Immature natural killer cell (primary cell): ENCODE data around the gene BMP8B. TPM values are rescaled to one million over a fixed set of nuclear protein-coding genes. Genes with fewer than 3 reads are reported as not detected.
"Not testable (repeated sequence)": the region's sequence is repeated elsewhere in the genome, so short reads cannot be mapped to it uniquely, and the experiment has no call there.

Experiments used
- DNase-seq, 3 donors: peaks; one replicate each; pipeline ENCODE4 v3.0.0; 2022; ENCODE audit warnings: mixed read lengths in 1 of 3
- H3K27ac Mint-ChIP-seq, 6 donors: one replicate each; pipeline ENCODE4 v1.8.0; 2020; ENCODE audit warnings: mixed read lengths in 6 of 6, mild to moderate bottlenecking in 5 of 6, inconsistent platforms in 4 of 6, moderate library complexity in 3 of 6
- H3K27me3 Mint-ChIP-seq, 3 donors: one replicate each; pipeline ENCODE4 v1.8.0; 2020 to 2021; ENCODE audit warnings: low read depth in 3 of 3, mild to moderate bottlenecking in 3 of 3, mixed read lengths in 3 of 3, moderate library complexity in 3 of 3, inconsistent platforms in 1 of 3
- H3K36me3 Mint-ChIP-seq, 3 donors: one replicate each; pipeline ENCODE4 v1.8.0; 2020; ENCODE audit warnings: mixed read lengths in 3 of 3, inconsistent platforms in 2 of 3, mild to moderate bottlenecking in 2 of 3
- H3K4me1 Mint-ChIP-seq, 2 donors: one replicate each; pipeline ENCODE4 v1.8.0; 2020; ENCODE audit warnings: inconsistent platforms in 2 of 2, mild to moderate bottlenecking in 2 of 2, mixed read lengths in 2 of 2, moderate library complexity in 1 of 2
- H3K4me3 Mint-ChIP-seq, 5 donors: one replicate each; pipeline ENCODE4 v1.8.0; 2020; ENCODE audit warnings: mild to moderate bottlenecking in 5 of 5, mixed read lengths in 5 of 5, inconsistent platforms in 3 of 5, moderate library complexity in 3 of 5
- H3K9me3 Mint-ChIP-seq, 6 donors: one replicate each; pipeline ENCODE4 v1.8.0; 2020; ENCODE audit warnings: mild to moderate bottlenecking in 6 of 6, mixed read lengths in 6 of 6, inconsistent platforms in 4 of 6, moderate library complexity in 3 of 6
- polyA plus RNA-seq, 3 donors: library from polyadenylated mRNA; unstranded; fragments of 300-500 nt; fragmentation: Illumina TruSeq; gene quantifications; one replicate each; pipeline ENCODE4 v1.2.3, GENCODE V29; 2021

Gene BMP8B
- polyA plus RNA-seq, 3 donors from 2014 or later = 0.09 to 0.31 (median 0.16) TPM

DNA sequence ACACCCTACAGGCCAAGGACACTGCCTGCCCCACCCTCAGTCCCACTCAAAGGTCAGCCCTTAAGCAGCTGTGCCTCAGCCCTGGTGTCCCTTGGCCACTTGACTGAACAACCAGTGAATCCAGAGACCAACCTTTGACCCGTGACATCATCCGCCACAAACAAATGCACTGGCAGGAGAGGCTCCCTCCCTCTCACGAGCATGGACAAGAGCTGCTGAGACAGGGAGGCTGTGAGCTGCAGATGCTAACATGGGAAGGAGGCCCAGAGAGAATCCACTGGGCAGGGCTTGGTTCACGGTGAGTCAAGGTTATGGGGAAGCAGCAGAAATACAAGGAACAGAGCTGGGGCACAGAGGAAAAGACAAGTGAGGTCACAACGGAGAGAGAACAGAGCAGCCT is 22.2 kb downstream of the BMP8B start:
- not testable (repeated sequence) for H3K27ac Mint-ChIP-seq, H3K4me3 Mint-ChIP-seq, H3K4me1 Mint-ChIP-seq, H3K27me3 Mint-ChIP-seq, H3K36me3 Mint-ChIP-seq, H3K9me3 Mint-ChIP-seq, DNase-seq

DNA sequence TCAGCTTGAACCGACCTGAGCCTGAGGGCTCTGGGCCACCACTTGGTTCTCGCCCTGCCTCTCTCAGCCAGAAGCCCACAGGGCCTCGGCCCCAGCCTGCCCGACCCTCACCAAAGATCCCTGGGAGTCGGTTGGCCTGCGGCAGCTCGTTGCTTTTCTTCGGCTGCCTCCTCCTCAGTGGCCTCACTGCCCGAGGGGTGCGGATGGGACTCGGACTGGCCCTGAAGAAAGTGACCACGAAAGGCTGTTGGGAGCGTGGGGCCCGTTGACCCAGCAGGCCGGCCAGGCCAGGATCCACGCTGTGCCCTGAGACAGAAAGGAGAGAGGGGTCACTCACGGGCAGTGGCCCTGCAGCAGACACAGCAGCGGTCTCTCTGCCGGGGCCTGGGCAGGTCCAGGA is 24.2 kb downstream of the BMP8B start:
- DNase-seq, H3K36me3 Mint-ChIP-seq, H3K27ac Mint-ChIP-seq, H3K27me3 Mint-ChIP-seq, H3K9me3 Mint-ChIP-seq, H3K4me3 Mint-ChIP-seq, H3K4me1 Mint-ChIP-seq: not testable (repeated sequence)

DNA sequence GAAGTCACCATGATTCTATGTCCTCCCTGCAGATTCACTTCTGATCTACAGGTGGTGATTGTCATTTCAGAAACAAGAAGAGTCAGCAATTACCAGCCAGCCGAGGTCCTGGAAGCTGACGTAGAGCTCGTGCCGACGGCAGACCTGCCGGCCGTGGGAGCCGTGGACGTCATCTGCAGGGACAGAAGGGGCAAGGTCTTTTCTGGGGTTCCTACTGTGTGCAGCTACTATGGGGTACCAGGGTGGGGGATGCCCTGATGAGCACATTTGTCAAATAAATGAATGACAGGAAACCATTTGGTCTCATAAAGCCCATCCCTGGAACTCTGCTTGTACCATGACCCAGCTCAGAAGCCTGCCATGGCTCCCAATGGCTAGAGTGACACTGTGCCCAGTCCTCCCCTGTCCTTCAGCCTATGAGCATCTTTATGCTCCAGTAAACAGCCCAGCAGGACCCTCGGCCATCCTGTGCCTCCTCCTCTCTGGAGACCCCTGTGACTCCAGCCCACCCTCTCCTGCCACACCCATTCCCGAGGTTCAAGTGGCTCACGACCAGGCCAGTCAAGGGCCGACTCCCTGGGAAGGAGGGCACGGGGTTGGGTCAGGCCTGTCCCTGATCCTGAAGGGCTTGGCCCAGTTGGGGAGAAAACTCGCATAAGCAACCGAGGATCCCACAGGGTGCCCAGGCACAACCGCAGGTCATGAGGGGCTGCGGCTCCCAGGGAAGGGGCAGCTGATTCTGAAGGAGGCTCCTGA is 24.9 kb downstream of the BMP8B start:
- H3K4me3 Mint-ChIP-seq, H3K27me3 Mint-ChIP-seq, DNase-seq, H3K27ac Mint-ChIP-seq, H3K9me3 Mint-ChIP-seq, H3K4me1 Mint-ChIP-seq: not testable (repeated sequence)
- H3K36me3 Mint-ChIP-seq = peaks cover 0 to 15% (median 5%) of the 10 kb centered on the region in 3 donors

DNA sequence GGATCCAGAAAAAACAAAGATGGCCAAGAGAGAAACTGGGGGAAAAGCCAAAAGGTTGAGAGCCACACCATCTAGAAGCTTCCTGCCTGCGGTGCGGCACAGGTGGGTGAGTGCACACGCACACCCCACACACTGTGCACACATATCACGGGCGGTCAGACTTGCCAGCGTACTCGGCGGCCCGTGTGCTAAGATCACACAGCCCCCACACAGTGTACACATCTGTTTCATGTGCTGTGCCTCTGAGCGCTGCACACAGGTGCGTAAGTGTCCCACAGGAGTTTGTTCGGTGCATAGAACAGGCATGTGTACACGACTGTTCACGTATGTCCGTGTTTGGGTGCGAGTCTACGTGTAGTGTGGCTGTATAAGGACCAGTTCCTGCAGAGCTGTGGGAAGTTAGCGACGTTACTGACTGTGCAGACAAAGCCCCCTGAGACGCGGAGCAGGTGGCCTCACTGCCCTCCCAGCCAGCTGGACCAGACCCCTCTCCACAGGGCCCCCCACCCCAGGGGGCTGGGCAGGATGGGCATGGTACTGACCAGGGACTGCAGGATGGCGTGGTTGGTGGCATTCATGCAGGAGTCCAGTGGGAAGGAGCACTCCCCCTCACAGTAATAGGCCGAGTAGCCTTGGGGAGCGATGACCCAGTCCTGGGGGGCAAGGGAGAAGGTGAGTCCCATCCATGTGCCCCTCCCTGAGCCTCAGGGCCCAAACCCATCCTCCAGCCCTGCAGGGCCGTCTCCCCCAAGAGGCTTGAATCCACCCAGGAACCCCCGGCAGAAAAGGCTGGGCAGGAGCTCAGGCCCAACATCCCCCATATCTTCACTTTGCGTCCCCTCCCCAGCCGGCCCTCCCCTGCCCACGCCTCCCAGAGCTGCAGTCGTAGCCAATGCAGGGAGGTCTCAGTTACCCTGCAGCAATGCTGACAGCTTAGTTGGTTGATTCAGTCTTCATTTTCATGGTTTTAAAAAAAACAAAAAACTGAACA is 25.8 kb downstream of the BMP8B start:
- Mint-ChIP-seq H3K27ac (no peak overlapping the region), H3K27me3 (peaks cover 0 to 2% (median 0%) of the 10 kb centered on the region in 3 donors), H3K4me3 (no peak overlapping the region), H3K9me3 (no peaks in the 10 kb centered on the region), H3K4me1 (no peaks in the 10 kb centered on the region), H3K36me3 (peaks cover 0 to 19% (median 11%) of the 10 kb centered on the region in 3 donors)
- DNase-seq = no peak

DNA sequence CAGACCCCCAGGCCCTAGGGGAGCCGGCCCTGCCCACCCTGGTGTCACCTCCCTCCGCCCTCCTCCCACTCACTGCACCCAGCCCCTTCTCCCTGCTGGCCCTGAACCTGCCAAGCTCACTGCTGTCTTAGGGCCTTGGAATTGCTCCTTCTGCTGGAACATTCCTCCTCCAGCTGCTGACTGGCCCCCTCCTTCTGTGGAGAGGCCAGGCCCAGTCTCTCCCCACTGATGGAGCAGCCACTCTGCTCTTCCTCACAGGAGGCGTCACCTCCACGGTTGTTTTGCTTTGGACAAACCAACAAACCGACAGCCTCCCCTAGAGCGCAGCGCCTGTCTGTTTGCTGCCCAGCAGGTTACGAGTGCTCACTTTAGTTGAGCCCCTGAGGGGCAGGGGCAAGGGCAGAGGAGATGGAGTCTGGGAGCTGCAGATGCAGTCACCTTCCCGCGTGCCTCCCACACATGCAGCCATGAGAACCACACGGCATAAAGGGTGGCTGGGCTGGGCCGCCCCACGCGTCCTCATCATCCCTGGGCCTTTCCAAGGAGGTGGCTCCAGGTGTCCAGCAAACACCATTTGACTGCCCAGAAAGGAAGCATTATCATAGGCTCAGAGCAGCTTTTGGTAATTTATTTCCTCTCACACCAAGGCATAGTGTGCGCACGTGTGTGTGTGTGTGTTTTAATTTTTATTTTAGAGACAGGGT is 27.0 kb downstream of the BMP8B start:
- Mint-ChIP-seq H3K4me3 (no peak overlapping the region), H3K4me1 (no peaks in the 10 kb centered on the region), H3K27me3 (peaks cover 0 to 2% (median 0%) of the 10 kb centered on the region in 3 donors), H3K9me3 (no peaks in the 10 kb centered on the region), H3K36me3 (peaks cover 0 to 21% (median 19%) of the 10 kb centered on the region in 3 donors), H3K27ac (no peak overlapping the region)
- DNase-seq = no peak

DNA sequence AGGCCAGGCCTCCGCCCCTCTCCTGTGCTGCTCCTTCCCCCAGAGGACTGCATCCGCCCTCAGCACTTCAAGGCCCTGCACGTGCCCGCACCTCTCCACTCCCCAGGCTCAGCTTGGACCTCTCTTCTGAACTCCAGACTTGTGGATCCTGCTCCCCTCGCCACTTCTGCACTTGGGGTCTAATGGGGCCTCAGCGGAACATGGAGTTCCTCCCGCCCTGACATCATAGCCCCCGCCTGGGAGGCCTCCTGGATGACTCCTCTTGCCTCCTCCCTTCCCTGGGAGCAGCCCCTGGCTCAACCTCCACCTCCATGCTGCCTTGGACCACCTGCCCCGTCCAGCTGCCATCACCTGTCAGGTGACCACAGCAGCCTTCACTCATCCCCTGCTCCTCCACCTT is 27.6 kb downstream of the BMP8B start:
- H3K27me3 Mint-ChIP-seq = peaks cover 0 to 2% (median 0%) of the 10 kb centered on the region in 3 donors
- no peaks in the 10 kb centered on the region for H3K9me3 Mint-ChIP-seq
- peaks cover 0 to 25% (median 19%) of the 10 kb centered on the region in 3 donors for H3K36me3 Mint-ChIP-seq
- no peak for DNase-seq
- no peak overlapping the region for H3K4me3 Mint-ChIP-seq
- no peak overlapping the region for H3K27ac Mint-ChIP-seq
- H3K4me1 Mint-ChIP-seq = peaks cover 0 to 3% of the 10 kb centered on the region in 2 donors

DNA sequence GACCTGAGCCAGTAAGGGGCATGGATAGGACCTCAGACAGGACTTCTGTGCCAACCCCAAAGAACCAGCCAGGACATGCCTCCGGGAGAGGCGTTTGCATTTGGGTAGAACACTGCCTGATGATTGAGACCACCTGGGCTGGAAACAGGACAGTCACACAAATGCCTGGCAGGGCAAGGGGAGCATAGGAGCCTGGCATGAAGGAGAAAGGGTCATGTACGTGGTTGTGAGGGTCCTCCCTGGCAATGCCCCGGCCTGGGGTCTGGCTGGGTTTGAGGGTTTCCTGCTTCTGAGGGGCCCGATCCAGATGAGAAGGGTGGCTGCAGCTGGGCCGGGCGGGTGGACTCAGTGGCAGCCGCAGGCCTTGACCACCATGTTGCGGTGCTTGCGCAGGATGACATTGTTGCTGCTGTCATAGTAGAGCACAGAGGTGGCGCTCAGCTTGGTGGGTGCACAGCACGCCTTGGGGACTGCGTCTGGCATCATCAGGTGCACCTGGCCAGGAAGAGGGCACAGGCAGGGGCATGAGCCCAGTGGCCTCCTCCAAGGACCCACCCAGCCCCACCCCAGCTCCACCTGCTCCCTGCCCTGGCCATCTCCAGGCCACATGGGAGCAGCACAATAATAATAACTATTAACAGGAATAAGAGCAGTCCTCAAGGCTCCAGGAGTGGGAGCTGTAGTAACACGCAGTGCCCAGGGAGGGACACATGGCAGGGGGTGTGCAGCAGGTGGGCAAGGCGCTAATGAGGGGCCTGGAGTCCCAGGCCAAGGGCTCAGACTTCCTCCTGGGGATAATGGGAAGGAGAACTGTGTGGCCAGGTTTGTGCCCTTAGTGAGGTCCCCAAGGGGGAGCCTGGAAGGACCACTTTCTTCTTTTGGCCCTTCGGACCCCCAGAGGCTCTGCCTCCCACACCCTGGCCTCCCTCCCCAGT is 28.3 kb downstream of the BMP8B start:
- Mint-ChIP-seq H3K36me3 (peaks cover 0 to 25% (median 19%) of the 10 kb centered on the region in 3 donors), H3K27ac (no peak overlapping the region), H3K9me3 (no peaks in the 10 kb centered on the region), H3K4me3 (no peak overlapping the region), H3K27me3 (peaks cover 0 to 2% (median 0%) of the 10 kb centered on the region in 3 donors), H3K4me1 (peaks cover 0 to 3% of the 10 kb centered on the region in 2 donors)
- DNase-seq = no peak

DNA sequence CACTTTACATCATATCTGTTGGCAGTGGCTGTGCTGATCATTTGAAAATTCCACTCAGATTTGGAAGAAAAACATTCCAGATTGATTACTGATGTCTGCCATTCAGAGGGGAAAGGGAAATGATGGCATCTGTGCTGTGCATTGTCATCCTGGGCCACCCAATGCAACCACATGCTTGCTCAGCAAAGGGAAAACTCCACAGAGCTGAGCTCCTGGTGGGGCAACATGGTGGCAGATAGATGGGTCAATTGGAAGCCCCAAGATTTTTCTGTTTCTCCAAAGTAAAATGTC is 29.3 kb downstream of the BMP8B start:
- Mint-ChIP-seq H3K4me3 (no peak overlapping the region), H3K4me1 (peaks cover 0 to 3% of the 10 kb centered on the region in 2 donors), H3K36me3 (peaks cover 0 to 25% (median 19%) of the 10 kb centered on the region in 3 donors), H3K27ac (peak overlapping the region in 1 of 6 donors; percentile 13), H3K9me3 (no peaks in the 10 kb centered on the region), H3K27me3 (peaks cover 0 to 2% (median 0%) of the 10 kb centered on the region in 3 donors)
- no peak for DNase-seq

DNA sequence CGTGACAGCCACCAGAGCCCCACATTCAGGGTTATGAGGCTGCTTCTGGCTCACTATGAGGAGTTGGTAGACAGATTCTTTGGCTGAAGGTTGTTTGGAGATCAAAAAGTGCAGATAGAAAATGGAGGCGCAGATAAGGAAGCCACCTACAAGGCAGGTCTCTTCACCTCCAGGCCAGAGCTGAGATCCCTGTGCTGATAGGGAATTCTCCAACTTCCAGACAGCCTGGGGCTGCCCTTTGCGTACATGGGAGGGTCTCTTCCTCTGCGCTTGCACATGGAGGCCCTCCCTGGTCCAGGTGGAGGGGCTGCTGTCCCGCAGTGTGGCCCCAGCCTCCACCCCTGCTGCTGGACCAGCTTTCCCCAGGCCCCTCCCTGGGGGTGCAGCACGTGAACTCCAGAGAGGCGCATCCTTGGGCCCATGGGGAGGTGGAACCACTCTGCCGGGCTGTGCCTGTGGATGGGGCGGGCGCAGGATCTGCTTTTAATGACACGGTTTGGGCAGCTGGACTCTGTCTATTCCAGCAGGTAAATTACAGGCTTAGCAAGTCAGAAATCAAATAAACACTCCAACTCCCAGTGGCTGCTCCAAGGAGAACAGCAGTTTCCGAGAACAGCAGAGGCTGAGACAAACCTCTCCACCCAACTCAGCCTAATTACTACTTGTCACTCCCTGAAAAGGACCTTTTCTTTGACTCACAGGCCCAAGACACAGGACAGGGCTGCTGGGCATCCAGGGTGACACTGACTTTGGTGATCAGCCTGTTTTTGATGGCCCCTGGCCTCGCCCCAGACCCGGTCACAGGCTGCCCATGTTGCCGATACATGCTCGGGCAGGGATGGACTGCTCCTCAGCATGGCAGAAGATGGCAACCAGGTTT is 29.9 kb downstream of the BMP8B start:
- H3K27ac Mint-ChIP-seq = no peak overlapping the region
- peaks cover 0 to 2% (median 0%) of the 10 kb centered on the region in 3 donors for H3K27me3 Mint-ChIP-seq
- no peak for DNase-seq
- peaks cover 3 to 28% (median 22%) of the 10 kb centered on the region in 3 donors for H3K36me3 Mint-ChIP-seq
- no peaks in the 10 kb centered on the region for H3K9me3 Mint-ChIP-seq
- H3K4me3 Mint-ChIP-seq = no peak overlapping the region
- peaks cover 0 to 3% of the 10 kb centered on the region in 2 donors for H3K4me1 Mint-ChIP-seq

DNA sequence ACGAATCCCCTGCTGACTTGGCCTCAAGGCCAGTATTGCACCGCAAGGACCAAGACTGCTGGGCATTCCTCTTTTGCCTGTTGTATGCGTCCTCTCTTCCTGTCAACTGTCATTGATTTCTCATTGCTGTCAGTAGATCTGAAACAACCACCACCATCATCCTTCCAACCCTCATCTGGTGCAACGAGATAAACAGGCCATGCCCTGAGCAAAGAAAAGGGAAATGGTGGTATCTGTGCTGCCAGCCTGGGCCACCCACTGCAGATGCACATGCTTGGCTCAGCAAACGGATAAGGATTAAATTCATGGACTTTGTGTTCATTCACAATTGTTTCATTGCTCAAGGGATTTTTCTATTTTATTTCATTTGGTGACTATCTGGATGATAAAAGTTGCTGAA is 31.2 kb downstream of the BMP8B start:
- Mint-ChIP-seq H3K9me3 (no peaks in the 10 kb centered on the region), H3K27ac (peak overlapping the region in 2 of 6 donors; percentile 46 to 64), H3K27me3 (peaks cover 0 to 2% (median 2%) of the 10 kb centered on the region in 3 donors), H3K4me1 (peaks cover 0 to 3% of the 10 kb centered on the region in 2 donors), H3K36me3 (peaks cover 7 to 39% (median 25%) of the 10 kb centered on the region in 3 donors), H3K4me3 (no peak overlapping the region)
- DNase-seq = no peak

DNA sequence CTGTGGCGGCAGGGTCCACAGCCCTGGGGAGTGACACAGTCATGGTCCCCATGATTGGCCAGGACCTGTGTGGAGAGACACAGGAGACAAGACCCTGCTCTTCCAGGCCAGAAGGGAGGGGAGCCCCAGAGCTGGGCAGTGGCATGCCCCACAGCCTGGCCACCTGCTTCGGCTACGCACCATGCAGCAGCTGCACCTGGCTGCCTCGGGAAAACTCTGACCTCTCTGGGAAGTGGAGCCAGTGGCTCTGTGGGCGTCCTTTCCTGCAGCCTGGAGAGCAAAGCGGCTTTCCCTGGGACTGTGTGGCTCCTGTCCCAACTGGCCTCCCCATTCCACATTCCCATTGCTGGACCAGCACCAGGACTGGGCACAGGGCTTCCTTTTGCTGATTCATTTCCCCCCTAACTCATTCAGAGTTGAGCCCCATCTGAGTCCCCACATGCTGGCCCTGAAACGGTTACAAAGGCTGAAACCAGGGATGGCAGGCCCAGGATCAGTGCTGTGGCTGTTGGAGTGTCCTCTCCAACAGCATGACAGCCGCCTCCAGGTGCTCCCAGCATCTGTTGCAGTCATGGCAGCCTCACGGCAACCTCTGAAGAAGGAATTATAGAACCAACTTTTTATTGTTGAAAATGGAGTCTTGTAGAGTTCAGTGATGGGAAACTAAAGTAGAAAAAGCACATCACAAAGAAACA is 32.6 kb downstream of the BMP8B start:
- no peak for DNase-seq
- H3K27ac Mint-ChIP-seq = no peak overlapping the region
- peaks cover 0 to 2% (median 2%) of the 10 kb centered on the region in 3 donors for H3K27me3 Mint-ChIP-seq
- H3K4me3 Mint-ChIP-seq = no peak overlapping the region
- H3K4me1 Mint-ChIP-seq = peaks cover 0 to 3% of the 10 kb centered on the region in 2 donors
- H3K9me3 Mint-ChIP-seq = no peaks in the 10 kb centered on the region
- peaks cover 12 to 51% (median 30%) of the 10 kb centered on the region in 3 donors for H3K36me3 Mint-ChIP-seq
